ENCODE measurements around the gene EMILIN2.

EMILIN2 gene

DNA sequence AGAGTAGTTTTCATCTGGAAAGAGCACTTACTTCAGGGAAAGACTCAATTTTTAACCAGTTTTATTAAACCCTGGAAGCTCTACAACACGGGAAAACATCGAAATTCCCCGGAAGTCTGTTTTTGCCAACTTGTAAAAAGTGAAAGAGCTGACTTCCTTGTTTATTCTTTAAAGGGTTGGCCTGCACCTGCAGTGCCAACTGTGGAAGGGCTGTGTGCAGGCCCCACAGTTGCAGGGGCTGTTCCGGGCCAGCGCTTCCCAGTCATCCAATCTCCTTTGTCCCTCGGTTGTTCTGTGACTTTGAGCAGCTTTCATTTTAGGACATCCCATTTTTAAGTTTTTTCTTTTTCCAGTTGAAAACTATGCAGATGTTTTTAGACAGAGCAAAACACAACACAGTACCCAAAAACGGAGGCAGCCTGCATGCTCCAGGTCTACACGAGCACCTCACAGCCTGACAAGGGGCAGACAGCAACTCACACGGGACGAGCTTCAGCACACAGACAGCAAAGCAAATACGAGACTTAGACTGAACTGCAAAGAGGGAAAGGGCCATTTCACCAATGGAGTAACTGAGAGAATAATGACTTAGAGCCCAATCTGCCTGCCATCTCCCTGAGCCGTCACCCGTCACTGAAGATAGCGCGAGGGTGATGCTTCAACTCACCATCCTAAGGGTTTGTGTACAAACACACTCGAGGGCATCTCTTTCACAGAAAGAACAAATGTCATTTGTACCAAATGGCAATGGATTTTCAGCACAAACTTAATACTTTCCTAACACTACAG lies 70.6 kb downstream of the EMILIN2 start:
- no peak for DNase-seq

DNA sequence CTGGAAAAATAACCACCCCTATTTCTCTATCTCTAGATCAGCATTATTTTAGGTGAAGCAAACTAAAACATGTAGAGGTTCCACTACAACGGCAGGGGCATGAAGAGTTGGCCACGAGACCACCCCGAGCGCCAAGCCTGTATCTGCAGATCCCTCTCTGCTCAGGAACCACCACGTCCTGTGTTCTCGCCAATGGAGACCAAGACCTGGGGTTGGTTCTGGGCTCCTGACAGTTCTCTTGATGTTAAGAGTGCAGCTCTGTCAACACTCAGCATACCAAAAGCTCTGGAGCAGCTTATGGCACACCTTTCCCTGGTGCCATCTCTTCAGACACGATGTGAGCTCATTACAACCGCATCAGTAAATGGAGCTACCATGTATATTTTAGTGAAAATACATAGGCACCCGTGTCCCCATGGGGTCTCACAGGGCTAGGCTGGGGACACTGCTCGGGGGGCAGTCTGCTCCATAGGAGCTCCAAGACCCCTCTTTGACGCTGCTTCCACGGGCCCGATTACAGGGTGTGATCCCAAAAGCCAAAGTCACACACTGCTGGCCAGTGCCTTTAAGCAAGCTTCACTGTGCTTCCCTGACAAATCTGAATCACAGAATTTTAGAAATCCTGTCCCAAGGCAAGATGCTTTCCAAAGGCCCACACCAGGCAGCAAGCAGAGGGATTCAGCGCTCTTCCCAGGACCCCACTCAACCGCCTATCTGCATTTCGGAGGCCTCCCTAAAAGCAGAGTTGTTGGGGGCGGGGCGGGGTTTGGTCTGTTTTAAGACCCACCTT lies 72.2 kb downstream of the EMILIN2 start:
- no peak for DNase-seq

DNA sequence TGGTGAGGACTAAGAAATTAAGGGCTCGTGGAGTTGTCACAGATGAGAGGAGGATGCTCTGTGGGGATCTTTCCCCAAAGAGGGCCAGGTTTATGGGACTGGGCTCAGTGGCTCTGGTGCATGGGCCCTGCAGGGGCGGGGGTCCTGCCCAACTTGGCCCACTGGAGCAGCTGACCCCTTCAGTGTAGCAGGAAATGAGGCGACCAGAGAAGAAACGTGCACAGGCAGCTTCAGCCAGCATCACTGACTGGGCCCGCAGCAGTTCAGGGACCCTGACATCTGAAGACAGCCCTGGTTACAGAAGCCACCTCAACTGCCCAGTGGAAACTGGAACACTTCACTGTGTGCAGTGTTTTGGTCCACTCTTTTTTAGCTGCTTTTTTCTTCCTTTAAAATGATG lies 72.8 kb downstream of the EMILIN2 start:
- DNase-seq, result no peak

DNA sequence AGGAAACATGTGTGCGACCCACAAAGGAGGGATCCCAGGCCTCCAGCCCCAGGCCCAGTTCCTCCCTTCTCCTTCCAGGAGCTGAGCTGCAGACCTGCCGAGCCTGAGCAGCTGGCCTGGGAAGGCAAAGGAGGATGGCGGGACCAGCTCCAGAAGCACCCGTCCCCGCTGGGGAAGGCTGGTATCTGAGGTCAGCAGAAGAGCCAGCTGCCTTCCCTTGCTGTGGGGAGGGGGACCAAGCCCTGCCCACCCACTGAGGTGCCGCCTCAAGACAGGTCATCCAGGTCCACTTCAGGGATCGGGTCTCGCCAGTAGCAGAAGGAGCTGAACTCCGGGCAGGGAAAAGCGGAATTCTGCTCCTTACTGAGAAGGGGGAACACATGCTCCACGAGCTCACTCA lies 73.2 kb downstream of the EMILIN2 start:
- no peak for DNase-seq

DNA sequence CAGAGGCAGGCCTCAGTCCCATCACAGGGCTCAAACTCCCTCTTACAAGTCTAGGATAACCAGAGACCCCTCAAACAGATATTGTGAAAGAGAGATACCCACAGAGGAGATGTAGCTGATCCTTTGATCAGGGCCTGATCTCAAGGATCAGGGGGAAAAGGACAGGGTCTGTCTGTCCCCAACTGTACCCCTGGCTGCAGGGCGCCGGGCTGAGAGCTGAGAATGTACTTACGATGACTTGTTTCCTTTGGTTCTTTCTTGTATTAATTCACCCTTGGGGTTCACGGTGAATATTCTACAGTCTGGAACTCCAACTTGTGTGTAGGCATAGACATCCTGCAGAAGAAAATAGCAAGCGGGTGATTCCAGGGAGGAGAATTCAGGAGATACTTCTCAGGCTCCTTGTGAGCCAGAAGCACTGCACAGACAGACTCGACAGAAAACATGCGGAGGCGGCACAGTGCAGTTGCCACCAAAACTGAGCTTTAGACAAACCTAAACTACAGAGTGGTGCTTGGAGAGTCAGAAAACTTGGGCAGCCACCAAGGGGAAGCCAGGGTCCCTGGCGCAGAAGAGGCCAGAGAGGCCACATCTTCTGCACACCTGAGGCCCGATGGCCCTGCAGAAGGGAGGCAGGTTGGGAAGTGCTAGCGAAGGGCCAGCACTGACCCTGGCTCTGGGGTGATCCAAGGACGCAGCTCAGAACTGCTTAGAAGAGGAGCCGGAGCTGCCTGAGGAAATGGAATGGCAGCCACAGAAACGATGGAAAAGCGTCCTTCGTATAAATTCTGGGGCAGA lies 73.9 kb downstream of the EMILIN2 start:
- DNase-seq, result no peak

DNA sequence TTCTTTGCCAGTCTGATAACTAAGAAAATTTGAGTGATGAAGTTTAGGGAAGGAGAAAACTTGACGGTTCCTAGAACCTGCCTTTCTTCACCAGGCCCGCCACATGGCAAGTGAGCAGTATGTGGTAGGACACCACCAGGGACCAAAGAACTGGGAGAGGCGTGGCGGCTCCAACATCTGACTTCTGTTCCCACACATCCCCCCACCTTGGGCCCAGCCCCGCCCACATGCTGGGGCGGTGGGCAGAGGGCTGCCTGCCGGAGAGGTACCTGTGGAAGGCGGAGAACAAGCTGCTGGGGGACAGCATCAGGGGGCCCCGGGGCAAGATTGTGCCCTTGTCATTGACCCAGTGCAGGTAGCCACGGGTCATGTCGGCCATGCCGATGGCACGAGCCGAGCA lies 75.0 kb downstream of the EMILIN2 start:
- no peak for DNase-seq

DNA sequence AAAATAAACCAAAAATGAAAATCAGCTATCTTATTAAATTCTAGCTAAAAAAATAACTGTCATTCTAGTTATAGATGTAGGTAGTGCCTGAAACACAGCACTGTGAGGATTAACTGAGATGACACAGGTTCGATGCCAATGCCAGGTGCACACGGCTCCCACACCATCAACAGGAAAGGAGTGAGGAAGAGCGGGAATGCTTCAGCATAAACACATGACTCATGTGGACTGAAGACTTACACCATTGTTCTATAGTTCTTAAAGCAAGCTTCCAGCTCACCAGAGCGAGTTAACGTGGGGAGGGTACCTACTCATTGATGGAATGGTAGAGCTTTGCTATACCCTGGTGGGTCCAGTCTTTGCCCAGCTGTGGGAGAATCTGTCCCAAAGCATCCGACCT lies 76.7 kb downstream of the EMILIN2 start:
- DNase-seq, result no peak

DNA sequence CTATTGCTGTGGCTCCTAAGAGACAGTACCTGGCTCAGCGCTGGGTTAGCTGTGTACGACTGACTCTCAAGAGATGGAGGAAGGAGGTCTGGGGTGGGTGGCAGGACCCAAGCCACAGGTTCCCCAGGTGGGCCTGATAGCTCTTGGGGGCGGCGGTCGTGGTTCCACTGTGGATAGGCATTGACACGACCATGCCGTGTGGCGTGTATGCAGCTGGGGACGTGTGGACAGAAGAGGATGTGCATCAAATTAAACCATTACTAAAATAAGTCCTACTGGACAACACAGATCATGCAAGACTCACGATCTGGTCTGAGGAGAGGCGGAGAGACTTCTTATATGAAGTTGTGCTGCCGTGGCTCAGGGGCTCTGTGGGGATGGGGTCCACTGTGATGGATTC lies 78.1 kb downstream of the EMILIN2 start:
- DNase-seq, result no peak

DNA sequence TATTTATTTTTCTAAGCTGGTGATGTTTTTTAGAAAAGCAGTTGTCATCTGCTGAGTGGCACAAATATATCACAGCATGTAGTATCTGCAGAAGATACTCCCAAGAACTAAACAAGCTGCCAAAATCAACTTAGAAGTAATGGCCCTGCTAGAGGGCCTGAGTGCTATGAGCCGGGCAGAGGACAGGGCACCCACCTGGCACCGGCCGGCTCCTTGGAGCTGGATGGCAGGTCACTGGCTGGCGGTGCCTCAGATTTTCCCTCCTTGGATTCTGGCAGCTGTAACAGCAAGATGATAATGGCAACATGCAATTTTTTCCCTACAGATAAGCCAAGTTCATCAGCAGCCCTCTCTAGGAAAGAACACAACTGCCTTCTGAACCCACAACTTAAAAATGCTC lies 79.7 kb downstream of the EMILIN2 start:
- DNase-seq, result no peak

DNA sequence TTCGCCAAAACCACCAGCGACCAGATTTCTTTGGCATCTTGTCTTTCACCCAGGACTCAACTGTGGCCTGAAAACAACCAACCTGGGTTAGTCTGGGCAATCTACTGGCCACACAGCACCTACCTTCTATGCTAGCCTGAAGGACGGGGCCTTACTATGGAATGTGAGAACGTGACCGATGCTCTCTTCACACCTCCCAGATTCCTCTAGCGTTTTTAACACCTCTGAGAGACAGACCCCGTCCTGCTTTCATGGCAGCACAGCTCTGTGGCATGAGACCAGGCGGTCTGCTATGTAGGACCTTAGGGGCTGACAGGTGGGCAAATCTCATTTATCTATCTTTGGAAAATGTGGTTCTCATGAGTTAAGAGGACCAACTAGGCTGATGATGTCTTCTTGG lies 80.9 kb downstream of the EMILIN2 start:
- no peak for DNase-seq

DNA sequence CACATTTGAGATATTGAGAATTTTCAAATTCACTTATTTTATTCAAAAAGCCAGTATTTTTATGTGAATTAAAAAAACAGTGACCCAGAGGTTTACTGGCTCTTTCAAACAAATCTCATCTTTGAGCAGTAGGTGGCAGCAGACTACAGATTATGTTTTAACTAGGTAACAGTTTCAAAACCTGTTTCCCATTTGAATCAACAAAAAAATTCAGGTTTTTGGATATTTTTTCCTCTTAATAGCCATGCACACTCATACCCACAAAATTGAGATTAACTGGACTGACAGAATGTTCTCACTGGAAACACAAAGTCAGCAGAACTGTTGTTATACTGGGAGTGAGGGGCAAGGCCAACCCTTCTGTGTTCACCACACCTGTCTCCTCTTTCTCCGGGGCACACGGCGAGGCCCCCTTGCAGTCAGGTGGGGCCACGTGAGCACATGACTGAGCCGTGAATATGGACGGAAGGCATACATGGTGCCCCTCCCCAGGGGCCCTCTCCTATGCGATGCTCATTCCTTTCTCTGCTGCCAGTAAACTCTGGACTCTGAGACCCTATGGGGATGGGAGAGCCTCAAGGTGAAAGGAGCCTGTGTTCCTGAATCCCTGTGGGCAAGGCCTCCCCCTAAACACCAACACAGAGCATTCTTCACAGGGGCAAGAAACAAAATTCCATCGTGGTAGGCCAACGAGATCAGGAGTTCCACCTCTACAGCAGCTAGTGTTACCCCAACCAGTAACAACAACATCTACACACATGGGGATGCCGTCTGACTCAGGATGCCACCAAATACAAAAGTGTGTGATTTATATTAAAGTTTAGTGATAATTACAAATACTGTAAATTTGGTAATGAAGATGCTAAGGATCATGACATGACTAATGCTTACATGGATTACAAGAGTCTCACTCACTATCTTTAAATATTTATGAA lies 85.7 kb downstream of the EMILIN2 start:
- DNase-seq, result no peak

DNA sequence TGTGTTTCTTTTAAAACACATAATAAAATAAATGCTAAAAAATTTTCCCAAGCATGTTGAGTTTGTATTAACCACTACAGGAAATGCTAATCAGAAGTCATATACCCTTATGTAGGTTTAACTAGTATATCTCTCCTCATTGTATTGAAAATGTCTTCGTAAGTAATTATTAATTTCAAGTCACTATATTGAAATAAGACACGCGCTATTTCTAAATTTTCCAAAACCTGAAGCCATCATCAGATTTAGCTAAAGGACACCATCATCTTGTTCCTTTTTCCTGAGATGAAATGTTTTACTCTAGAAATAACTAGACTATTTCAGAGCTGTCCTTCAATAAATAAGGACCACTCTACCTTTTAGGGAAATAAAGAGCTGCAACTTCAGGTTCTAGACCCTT lies 87.2 kb downstream of the EMILIN2 start:
- DNase-seq, result no peak

DNA sequence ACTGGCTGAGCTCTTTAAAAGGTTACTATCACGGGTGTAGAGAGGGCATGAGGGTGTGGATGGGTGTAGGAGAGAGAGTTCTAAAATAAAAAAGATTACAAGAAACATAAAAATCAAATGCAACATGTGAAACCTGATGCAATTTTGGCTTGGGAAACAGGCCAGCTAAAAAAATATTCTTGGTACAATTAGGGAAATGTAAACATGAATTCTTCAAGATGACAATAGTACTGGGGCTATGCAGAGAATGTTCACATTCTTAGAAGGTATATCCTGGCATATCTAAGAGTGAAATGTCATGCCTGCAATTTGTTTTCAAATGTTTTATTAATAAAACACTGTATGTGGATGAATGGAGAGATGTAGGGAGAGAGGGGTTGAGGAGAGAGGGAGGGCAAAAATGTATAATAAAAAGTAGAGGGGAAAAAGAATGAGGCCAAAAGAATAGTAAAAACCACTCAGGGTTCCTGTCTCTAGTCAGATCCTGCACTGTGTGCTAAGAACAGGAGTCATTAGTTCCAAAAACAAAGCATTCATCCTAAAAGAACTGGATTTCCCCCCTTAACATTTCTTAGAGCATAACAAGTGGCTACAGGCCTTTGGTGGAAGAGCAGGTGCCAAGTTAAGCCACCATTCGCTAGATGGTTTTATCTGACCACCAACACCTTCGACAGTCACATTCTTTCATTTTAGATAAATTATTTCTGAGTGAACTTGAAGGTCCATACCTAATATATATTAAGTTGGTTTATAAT lies 88.8 kb downstream of the EMILIN2 start:
- no peak for DNase-seq

DNA sequence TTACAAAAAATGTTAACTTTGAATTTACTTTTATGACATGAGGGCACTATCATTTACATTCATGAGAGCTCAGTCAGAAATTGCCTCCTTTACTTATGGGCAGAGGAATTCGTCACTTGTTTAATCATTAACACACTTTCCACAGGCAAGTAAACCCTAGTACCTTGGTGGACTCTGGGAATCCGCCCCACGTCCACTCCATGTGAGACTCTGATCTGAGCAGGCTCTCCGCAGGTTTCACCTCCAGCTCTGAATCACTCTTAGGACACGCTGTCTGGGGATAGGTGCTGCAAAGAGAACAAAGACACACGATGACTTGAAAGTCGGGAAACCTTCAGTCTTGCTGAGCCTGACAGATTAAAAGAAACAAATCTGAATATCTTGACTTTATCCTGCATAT lies 92.5 kb downstream of the EMILIN2 start:
- DNase-seq, result no peak

DNA sequence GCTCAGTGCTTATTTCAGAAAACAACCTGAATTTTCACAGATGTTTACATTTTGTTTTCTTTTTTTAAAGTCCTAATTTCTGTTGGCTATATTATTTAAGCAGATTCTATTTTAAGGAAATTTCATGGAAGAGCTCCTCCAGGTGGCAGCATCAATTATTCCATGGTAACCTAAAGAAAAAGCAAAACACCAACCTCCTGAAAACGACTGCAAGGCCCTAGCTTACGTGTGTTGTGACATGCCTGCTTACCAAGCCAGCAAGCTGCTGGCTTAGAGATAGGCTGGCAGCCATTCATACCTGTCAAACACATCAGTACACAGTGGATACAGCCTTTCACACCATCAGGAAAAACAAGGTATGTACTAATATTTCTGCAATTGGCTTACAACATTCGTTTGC lies 101.2 kb downstream of the EMILIN2 start:
- no peak for DNase-seq

DNA sequence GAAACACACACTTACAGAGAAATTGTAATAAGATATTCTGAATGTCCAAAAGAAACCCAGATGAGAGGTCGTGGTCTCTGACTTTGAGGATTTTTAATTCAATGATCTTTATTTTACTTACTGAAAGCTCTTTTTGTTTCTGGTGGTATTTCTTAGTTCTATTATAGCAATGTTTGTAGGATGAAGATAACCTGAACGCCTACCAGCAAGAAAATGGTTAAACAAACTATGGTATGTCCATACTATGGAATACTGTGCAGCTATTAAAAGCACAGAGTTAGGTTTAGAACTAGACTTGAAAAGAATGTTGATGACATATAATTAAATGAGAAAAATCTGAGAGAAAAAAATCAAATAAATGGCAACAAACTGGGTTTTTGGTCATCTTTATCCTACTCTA lies 105.8 kb downstream of the EMILIN2 start:
- no peak for DNase-seq

DNA sequence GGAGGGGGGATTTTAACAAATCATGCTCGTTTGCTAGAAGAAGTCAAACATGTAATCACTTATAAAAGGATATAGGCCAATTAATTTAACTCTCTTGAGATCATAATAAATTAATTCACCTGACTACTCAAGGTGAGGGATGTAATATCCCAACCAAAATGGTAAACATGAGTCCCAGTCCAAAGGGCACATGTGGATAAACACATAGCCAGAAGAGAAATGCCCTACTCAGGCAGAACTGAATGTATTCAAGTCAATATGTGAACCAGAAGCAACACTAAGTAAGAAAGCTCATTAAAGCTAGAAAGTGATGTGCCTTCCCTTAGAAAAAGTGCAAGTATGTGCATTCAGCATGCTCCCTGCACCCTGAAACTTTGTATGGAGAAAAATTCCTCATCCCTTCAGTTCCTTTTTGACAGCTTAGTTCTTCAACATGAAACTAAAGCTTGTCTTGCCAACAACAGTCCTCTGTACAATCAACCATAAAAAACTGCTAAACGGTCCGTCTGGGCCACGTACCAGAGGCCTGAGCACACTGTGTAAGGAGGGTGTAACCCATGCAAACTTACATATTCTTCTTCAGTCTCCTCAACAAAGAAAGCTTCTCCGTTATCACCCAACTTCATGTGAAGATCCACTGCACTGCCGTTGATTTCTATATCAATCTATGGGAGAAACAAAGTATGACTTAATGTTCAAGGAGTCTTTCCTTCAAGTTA lies 107.3 kb downstream of the EMILIN2 start:
- DNase-seq, result no peak

DNA sequence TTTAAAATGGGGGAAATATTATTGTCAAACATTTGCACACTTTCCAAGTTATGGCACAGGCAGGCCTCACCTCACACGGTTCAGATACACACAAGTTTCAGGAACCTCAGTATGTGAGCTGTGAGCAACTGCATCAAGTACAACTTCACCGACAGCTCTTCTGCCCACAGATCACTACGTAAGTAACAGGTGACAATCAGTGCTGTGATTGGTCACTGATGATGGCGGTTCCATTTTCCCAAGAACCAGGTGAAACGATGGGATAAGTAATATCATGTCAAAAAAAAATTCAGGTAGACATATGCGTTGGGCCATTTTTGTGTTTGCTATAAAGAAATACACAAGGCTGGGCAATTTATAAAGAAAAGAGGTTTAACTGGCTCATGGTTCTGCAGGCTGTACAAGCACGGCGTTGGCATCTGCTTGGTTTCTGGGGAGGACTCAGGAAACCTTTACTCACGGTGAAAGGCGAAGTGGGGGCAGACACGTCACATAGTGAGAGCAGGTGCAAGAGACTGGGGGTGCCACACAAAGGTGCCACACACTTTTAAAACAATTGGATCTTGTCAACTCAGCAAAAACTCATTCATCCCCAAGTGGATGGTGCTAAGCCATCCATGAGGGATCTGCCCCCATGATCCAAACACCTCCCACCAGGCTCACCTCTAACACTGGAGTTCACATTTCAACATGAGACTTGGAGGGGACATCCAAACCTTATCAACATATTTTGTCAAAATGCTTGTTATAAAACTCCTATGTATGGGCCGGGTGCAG lies 108.3 kb downstream of the EMILIN2 start:
- no peak for DNase-seq

DNA sequence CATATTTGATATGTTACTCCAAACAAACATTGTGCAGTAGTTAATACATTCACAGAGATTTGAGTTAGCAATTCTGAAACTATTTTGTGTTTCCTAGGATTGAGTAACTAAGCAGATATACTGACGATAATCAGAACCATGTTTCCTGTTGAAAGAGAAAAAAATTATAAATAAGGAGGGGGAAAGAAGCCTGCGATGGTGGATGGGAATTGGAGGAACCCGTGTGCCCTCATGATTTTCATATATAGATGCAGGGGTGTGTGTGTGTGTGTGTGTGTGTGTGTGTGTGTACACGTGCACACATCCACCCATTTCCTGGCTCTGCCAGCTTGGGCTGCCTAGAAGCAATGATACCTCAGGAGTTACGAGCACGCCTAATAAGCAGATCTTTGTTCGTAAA lies 109.2 kb downstream of the EMILIN2 start:
- DNase-seq, result no peak

DNA sequence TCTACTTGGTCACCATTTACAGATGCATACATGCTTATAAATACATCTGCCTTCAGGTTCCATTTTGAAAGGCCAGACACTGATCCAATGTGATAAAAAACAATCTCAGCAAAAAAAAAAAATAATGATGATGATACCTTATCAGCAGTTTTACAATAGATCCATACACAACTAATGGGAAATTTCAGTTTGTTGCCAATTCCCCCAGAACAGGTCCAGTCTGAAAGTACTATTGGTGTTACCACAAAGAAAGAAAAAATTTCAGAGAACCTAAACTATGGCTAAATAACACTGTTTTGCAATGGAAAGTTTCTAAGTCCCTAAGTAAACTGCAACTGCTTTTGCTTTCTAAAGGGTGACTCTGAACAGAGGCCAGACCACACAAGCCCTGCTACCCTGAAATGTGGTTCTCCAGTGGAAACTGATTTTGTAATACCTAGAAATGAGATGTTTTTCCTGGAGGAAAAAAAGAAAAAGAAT lies 112.1 kb downstream of the EMILIN2 start:
- no peak for DNase-seq

Measured in activated CD4-positive, alpha-beta T cell treated with anti-CD3 and anti-CD28 coated beads, Interleukin-2, amount 50 U/mL, for 1 hour (primary cell).